MCF 10A (cell line): ENCODE data around the gene WSCD1. TPM values are rescaled to one million over a fixed set of nuclear protein-coding genes. Genes with fewer than 3 reads are reported as not detected.

Experiments
- BruUV-seq: library from RNA; stranded (reverse); fragments of 400-500 nt; replicated peaks from 2 replicates; lab custom pipeline; 2021; lab: Mats Ljungman, UMichigan
- CTCF ChIA-PET: fragments of 300-600 bp; sonication (Branson Sonifier 250); formaldehyde crosslinking; extraction: SDS; loops from one replicate; lab custom pipeline; 2021; ENCODE audit warnings: antibody characterized with exemption, inconsistent platforms; lab: Yijun Ruan, JAX
- POLR2A ChIA-PET: fragments of 300-600, 350-650 bp; sonication (Branson Sonifier 250); formaldehyde crosslinking; extraction: SDS; loops from one replicate; lab custom pipeline; 2020; ENCODE audit warnings: antibody characterized with exemption, inconsistent platforms; lab: Yijun Ruan, JAX
- DNase-seq: peaks from one replicate; pipeline ENCODE4 v3.0.0-alpha.2; 2018; ENCODE audit not compliant: unreplicated experiment
- H3K27ac Mint-ChIP-seq: one replicate; pipeline ENCODE4 v1.8.0; 2022; ENCODE audit warnings: mild to moderate bottlenecking, low read depth, mixed read lengths; ENCODE audit not compliant: unreplicated experiment
- H3K27me3 Mint-ChIP-seq: one replicate; pipeline ENCODE4 v1.8.0; 2022; ENCODE audit warnings: mixed read lengths; ENCODE audit not compliant: insufficient read depth, unreplicated experiment
- H3K36me3 Mint-ChIP-seq: one replicate; pipeline ENCODE4 v1.8.0; 2022; ENCODE audit warnings: mild to moderate bottlenecking, moderate library complexity, mixed read lengths; ENCODE audit not compliant: insufficient read depth, unreplicated experiment
- H3K4me1 Mint-ChIP-seq: one replicate; pipeline ENCODE4 v1.8.0; 2022; ENCODE audit warnings: mixed read lengths; ENCODE audit not compliant: insufficient read depth, unreplicated experiment
- H3K4me3 Mint-ChIP-seq: one replicate; pipeline ENCODE4 v1.8.0; 2022; ENCODE audit warnings: mild to moderate bottlenecking, moderate library complexity, mixed read lengths; ENCODE audit not compliant: unreplicated experiment
- H3K9me3 Mint-ChIP-seq: one replicate; pipeline ENCODE4 v1.8.0; 2022; ENCODE audit warnings: mixed read lengths; ENCODE audit not compliant: unreplicated experiment
- intact Hi-C: fragments of 100-400 bp; cut with micrococcal nuclease; formaldehyde crosslinking; loops from 2 replicates; pipeline ENCODE4 v1.14.1; 2022
- total RNA-seq: library from RNA; stranded (reverse); gene quantifications from 2 replicates; pipeline ENCODE4 v1.2.3, GENCODE V29; 2022
- TF ChIP-seq, protein P1 (sequence below): fragments of 200-600 bp; IDR thresholded peaks from one replicate; pipeline ENCODE4 v1.8.0; 2022; ENCODE audit warnings: antibody characterized with exemption, mild to moderate bottlenecking; ENCODE audit not compliant: unreplicated experiment

Gene WSCD1
- total RNA-seq, 1 experiment from 2014 or later: not detected

DNA sequence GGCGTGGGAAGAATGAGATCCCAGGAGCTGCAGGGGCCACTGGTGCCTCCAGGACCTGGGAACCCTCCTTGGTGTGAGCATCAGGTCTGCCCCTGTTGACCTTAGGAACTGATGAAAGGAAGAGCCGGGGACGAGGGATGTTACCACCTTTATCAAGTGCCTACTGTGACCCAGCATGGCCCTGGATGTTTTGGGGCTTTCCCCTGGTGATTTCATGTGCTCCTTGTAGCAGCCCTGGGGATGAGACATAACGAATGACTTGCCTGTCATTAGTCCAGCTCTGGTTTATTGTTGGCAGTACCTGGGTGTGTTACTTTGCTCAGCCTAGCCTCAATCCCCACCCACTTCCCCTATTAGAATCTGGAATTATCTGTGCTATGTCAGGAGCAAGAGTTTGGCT is 39.9 kb downstream of the WSCD1 start:
- POLR2A ChIA-PET: no interaction called here
- H3K4me1 Mint-ChIP-seq: peaks cover 11% of the 10 kb centered on the region
- CTCF ChIA-PET: interaction anchor here (0.5 to 0.9 kb wide), 2 partner anchors 215 to 518 kb away, joined by 3 to 4 read pairs; no protein-coding TSS in a partner anchor
- no TSS peak for BruUV-seq
- no peak for DNase-seq
- H3K4me3 Mint-ChIP-seq: no peak overlapping the region
- intact Hi-C loops: no loop called here
- H3K27me3 Mint-ChIP-seq: peaks cover 74% of the 10 kb centered on the region
- TF ChIP-seq, protein P1, sequence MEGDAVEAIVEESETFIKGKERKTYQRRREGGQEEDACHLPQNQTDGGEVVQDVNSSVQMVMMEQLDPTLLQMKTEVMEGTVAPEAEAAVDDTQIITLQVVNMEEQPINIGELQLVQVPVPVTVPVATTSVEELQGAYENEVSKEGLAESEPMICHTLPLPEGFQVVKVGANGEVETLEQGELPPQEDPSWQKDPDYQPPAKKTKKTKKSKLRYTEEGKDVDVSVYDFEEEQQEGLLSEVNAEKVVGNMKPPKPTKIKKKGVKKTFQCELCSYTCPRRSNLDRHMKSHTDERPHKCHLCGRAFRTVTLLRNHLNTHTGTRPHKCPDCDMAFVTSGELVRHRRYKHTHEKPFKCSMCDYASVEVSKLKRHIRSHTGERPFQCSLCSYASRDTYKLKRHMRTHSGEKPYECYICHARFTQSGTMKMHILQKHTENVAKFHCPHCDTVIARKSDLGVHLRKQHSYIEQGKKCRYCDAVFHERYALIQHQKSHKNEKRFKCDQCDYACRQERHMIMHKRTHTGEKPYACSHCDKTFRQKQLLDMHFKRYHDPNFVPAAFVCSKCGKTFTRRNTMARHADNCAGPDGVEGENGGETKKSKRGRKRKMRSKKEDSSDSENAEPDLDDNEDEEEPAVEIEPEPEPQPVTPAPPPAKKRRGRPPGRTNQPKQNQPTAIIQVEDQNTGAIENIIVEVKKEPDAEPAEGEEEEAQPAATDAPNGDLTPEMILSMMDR: no peak
- no peak overlapping the region for H3K27ac Mint-ChIP-seq
- no peaks in the 10 kb centered on the region for H3K36me3 Mint-ChIP-seq
- H3K9me3 Mint-ChIP-seq: no peaks in the 10 kb centered on the region

DNA sequence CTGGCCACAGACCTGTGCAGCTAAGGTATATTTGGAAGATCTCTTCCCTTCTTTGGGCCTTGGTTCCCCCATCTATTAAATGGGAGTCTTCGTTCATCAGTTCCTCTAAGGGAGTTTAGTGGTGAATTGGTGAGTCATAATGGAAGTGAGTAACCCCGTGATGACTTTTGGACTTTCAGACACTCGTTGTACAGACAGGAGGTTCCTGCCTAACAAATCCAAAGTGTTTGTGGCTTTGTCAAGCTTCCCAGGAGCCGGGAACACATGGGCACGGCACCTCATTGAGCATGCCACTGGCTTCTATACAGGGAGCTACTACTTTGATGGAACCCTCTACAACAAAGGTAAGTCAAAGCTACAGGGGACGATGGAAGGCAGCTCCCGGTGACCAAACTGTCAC is 40.4 kb downstream of the WSCD1 start:
- intact Hi-C loops: no loop called here

DNA sequence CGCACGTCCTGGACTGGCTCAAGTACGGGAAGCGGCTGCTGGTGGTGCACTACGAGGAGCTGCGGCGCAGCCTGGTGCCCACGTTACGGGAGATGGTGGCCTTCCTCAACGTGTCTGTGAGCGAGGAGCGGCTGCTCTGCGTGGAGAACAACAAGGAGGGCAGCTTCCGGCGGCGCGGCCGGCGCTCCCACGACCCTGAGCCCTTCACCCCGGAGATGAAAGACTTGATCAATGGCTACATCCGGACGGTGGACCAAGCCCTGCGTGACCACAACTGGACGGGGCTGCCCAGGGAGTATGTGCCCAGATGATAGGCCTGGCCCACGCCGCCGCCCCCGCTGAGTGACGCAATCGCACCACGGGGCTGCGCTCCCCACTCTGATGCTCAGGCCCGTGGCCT is 50.2 kb downstream of the WSCD1 start:
- TF ChIP-seq, protein P1: no peak
- no peak overlapping the region for H3K4me3 Mint-ChIP-seq
- POLR2A ChIA-PET: interaction anchor here (0.9 kb wide), 1 partner anchor 14 kb away, joined by 3 read pairs; no protein-coding TSS in a partner anchor
- no peak overlapping the region for H3K27ac Mint-ChIP-seq
- H3K9me3 Mint-ChIP-seq: no peaks in the 10 kb centered on the region
- peaks cover 44% of the 10 kb centered on the region for H3K27me3 Mint-ChIP-seq
- H3K36me3 Mint-ChIP-seq: no peaks in the 10 kb centered on the region
- intact Hi-C loops: no loop called here
- CTCF ChIA-PET: no interaction called here
- BruUV-seq: no TSS peak
- no peak for DNase-seq
- H3K4me1 Mint-ChIP-seq: no peaks in the 10 kb centered on the region

More for the DNA sequence above, 40.4 kb downstream of the WSCD1 start:
- POLR2A ChIA-PET: no interaction called here
- Mint-ChIP-seq H3K36me3 (no peaks in the 10 kb centered on the region), H3K4me1 (peaks cover 11% of the 10 kb centered on the region), H3K4me3 (no peak overlapping the region), H3K9me3 (no peaks in the 10 kb centered on the region), H3K27ac (no peak overlapping the region), H3K27me3 (peaks cover 73% of the 10 kb centered on the region)
- peak; percentile 47 for DNase-seq
- BruUV-seq: no TSS peak
- CTCF ChIA-PET: interaction anchor here (0.9 kb wide), 1 partner anchor 519 kb away, joined by 4 read pairs; no protein-coding TSS in a partner anchor
- TF ChIP-seq, protein P1: no peak

DNA sequence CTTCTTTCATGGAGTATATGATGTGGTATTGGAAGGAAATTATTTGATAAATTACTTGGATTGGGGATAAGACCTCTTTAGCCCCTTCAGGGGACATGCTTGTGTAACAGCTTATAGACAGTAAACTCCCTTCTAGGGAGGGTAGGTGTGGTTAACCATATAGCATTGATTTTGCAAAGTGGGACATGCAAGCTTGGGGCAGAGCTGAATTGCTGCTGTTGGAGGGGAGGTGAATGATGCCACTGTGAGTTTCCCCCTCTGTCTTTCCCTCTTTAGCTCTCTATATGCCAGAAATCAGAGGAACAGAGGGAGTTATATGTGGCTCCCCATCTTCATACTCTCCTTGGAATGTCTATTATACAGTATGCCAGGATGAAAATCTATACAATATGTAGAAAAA is 54.7 kb downstream of the WSCD1 start:
- no peak for DNase-seq
- TF ChIP-seq, protein P1: no peak
- no TSS peak for BruUV-seq
- no peak overlapping the region for H3K4me3 Mint-ChIP-seq
- ChIA-PET CTCF (no interaction called here), POLR2A (no interaction called here)
- no peaks in the 10 kb centered on the region for H3K4me1 Mint-ChIP-seq
- no peaks in the 10 kb centered on the region for H3K9me3 Mint-ChIP-seq
- intact Hi-C loops: no loop called here
- no peak overlapping the region for H3K27ac Mint-ChIP-seq
- H3K36me3 Mint-ChIP-seq: no peaks in the 10 kb centered on the region
- H3K27me3 Mint-ChIP-seq: peaks cover 87% of the 10 kb centered on the region
